VCaP (cell line): ENCODE results near the gene CCNB1.
"Not testable (repeated sequence)": the region's sequence is repeated elsewhere in the genome, so short reads cannot be mapped to it uniquely, and the experiment has no call there.

ENCODE experiments used
- H3K27ac ChIP-seq: fragments of 450-650 bp; 2 replicates; pipeline ENCODE4 v1.5.1; 2017
- TF ChIP-seq, protein P1 (sequence below): fragments of 450-650 bp; conservative IDR thresholded peaks from 2 replicates; pipeline ENCODE4 v1.5.1; 2017; ENCODE audit warnings: mild to moderate bottlenecking, moderate library complexity

CCNB1 gene

DNA sequence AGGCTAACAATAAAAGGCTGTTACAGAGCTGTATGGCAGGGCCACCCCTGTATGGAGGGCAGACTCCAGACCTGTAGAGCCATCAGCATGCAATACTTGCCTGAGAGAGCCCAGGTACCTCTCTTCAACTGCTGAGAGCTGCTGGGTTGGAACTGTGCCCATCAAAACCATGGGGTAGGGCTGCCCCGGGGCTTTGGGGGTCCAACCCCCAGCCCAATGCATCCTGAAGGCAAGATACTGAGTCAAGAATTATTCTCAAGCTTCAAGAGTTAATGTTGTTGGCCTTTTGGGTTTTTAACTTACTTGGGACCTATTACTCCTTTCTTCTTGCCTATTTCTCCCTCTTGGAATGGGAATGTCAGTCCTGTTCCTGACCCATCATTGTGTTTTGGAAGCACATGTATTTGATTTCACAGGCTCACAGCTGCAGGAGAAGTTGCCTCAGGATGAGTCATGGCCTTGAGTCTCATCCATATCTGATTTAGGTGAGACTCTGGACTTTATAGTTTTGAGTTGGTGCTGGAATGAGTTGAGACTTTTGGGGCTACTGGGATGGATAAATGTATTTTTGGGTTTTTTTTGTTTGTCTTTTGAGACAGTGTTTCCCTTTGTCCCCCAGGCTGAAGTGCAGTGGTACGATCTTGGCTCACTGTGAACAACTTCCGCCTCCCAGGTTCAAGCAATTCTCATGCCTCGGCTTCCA, 46.7 kb downstream of the CCNB1 start:
- no peak overlapping the region for H3K27ac ChIP-seq
- TF ChIP-seq, protein P1, sequence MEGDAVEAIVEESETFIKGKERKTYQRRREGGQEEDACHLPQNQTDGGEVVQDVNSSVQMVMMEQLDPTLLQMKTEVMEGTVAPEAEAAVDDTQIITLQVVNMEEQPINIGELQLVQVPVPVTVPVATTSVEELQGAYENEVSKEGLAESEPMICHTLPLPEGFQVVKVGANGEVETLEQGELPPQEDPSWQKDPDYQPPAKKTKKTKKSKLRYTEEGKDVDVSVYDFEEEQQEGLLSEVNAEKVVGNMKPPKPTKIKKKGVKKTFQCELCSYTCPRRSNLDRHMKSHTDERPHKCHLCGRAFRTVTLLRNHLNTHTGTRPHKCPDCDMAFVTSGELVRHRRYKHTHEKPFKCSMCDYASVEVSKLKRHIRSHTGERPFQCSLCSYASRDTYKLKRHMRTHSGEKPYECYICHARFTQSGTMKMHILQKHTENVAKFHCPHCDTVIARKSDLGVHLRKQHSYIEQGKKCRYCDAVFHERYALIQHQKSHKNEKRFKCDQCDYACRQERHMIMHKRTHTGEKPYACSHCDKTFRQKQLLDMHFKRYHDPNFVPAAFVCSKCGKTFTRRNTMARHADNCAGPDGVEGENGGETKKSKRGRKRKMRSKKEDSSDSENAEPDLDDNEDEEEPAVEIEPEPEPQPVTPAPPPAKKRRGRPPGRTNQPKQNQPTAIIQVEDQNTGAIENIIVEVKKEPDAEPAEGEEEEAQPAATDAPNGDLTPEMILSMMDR, result no peak

DNA sequence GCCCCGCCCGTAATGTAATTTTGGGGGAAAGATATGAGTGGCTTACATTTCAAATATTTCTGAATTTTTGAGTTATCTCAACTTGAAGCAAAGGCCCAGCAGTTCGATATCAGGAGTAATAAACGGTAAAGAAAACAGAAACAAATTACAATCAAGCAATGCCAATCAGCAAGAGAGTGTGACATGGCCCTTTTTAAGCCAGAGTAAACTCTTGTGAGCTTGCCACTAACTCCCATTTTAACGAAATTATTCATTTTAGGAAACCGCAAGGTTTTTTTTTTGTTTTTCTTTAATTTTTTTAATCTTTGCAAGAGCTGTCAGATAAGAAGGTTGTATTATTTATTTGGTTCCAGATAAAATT, 50.2 kb downstream of the CCNB1 start:
- TF ChIP-seq, protein P1, result no peak
- H3K27ac ChIP-seq, result peak overlapping the region; percentile 90

DNA sequence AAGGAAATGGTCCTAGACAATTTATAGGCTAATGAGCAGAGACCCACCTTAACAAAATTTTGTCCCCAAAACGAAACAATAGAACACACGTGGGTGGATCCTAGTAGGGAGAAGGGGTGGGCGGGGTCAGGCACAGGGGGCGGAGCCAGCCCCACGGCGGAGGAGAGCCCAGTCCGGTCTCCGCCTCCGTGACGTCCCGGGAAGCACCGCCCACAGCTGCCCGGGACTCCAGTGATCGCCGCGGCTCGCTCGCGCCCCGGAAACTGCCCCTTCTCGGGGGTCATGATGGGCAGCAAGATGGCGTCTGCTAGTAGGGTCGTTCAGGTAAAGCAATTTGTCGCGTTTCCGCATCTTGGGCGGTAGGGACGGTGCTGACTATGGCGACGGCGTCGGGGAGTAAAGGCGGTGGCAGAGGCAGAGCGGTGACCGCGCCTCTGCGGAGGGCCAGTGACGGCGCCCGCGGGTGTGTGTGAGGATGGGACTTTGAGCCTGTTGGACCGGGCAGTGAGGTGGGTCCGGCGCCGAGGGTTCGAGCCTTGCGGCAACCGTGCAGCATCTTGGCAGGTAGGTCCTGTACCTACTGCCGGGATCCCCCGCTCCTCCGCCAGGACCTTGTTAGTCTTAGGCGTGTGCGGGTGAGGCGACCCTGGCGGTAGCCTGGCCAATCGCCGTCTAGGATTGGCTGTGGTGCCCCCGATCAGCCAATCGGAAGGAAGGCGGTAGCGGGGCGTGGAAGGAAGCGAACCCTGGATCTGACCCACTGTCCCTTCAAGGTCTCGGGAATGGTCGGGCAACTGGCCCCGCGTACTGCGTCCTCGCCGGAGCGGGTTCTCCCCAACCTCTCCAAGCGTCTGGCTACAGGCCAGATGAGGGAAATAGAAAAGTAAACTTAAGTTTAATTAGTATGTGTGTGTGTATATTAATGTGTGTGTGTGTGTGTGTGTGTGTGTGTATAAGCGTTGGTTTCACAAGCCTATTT, 50.9 kb downstream of the CCNB1 start:
- H3K27ac ChIP-seq, result peak overlapping the region; percentile 90
- TF ChIP-seq, protein P1, result no peak

DNA sequence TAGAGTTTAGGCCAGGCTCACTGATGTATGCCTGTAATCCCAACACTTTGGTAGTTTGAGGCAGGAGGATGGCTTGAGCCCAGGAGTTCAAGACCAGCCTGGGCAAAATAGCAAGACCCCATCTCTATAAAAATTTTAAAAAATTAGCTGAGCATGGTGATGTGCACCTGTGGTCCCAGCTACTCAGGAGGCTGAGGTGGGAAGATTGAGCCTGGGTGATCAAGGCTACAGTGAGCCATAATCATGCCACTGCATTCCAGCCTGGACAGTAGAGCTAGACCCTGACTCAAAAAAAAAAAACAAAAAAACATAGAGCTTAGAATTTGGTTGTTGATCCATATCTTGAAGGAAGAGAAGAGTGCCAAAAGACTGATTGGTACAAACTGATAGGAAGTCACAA, 53.0 kb downstream of the CCNB1 start:
- H3K27ac ChIP-seq, result no peak overlapping the region
- TF ChIP-seq, protein P1, result no peak

DNA sequence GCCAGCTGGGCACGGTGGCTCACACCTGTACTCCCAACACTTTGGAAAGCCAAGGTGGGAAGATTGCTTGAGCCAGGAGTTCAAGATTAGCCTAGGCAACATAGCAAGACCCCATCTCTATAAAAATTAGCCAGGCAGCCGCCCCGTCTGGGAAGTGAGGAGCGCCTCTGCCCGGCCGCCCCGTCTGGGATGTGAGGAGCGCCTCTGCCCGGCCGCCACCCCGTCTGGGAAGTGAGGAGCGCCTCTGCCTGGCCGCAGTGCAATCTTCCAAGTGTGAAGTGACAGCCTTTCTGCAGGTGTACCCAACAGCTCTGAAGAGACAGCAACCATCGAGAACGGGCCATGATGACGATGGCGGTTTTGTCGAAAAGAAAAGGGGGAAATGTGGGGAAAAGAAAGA, 53.4 kb downstream of the CCNB1 start:
- not testable (repeated sequence) for H3K27ac ChIP-seq

DNA sequence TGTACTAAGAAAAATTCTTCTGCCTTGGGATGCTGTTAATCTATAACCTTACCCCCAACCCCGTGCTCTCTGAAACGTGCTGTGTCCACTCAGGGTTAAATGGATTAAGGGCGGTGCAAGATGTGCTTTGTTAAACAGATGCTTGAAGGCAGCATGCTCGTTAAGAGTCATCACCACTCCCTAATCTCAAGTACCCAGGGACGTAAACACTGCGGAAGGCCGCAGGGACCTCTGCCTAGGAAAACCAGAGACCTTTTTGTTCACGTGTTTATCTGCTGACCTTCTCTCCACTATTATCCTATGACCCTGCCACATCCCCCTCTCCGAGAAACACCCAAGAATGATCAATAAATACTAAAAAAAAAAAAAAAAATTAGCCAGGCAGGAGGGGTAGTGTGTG, 53.9 kb downstream of the CCNB1 start:
- not testable (repeated sequence) for H3K27ac ChIP-seq

DNA sequence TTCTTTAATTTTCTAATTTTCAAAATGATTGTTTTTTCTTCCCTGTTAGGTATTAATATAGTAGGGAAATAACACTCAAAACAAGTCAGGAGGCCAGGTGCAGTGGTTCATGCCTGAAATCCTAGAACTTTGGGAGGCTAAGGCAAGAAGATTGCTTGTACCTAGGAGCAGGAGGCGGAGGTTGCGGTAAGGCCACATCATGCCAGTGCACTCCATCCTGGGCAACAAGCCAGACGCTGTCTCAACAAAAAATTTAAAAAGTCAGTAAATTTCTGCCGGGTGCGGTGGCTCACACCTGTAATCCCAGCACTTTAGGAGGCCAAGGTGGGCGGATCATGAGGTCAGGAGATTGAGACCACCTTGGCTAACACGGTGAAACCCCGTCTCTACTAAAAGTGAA, 57.6 kb downstream of the CCNB1 start:
- TF ChIP-seq, protein P1, result no peak
- no peak overlapping the region for H3K27ac ChIP-seq

DNA sequence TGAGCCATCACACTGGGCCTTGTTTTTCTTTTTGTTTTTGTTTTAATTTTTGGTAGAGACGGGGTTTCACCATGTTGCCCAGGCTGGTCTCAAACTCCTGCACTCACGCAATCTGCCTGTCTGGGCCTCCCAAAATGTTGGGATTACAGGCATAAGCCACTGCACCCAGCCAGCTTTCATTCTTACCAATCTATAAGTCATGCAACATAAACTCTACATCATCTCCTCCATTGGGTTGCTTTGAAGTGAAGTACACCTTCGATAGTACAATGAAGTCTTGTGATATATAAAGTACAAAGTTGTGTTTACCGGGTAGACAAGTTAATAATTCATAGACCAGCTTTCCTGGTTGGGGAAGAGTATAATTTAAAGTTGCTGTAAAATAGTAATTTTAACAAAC, 58.9 kb downstream of the CCNB1 start:
- TF ChIP-seq, protein P1, result no peak

More for the DNA sequence above, 58.9 kb downstream of the CCNB1 start:
- H3K27ac ChIP-seq, result no peak overlapping the region
